ENCODE results near the gene TUBAL3. TPM values are rescaled to one million over a fixed set of nuclear protein-coding genes. Genes with fewer than 3 reads are reported as not detected.

Gene TUBAL3
- total and polyA plus RNA-seq, 4 donors = 0.06 to 0.12 (median 0.06) TPM; not detected in 1

DNA sequence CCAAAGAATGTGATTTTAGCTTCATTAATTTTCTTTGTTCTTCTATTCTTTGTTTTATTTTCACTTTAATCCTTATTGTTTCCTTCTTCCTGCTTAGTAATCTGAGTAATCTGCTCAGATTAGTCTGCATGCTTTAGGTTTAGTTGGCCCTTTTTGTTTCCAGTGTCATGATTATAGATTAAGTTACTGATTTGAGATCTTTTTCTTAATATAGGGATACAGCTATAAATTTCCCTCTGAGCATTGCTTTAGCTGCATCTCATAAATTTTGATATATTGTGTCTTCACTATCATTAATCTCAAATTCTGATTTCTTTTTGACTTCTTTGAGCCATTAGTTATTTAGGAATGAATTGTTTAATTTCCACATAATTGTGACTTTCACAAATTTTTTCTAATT, 14.0 kb upstream of the TUBAL3 start:
- no peak overlapping the region for H3K4me3 ChIP-seq
- H3K4me1 ChIP-seq (ENCODE audit: control insufficient read depth in 5 of 5, insufficient read depth in 5 of 5, low read length in 5 of 5) = peaks cover 0 to 4% (median 0%) of the 10 kb centered on the region in 5 donors
- H3K36me3 ChIP-seq (ENCODE audit: control insufficient read depth in 4 of 4, insufficient read depth in 4 of 4, low read length in 4 of 4) = no peaks in the 10 kb centered on the region
- H3K27ac ChIP-seq (ENCODE audit: low read depth in 1 of 2, low read length in 1 of 2) = no peak overlapping the region
- H3K9ac ChIP-seq (ENCODE audit: insufficient read depth in 1 of 2, low read length in 2 of 2) = no peak overlapping the region
- TF ChIP-seq, protein P1, sequence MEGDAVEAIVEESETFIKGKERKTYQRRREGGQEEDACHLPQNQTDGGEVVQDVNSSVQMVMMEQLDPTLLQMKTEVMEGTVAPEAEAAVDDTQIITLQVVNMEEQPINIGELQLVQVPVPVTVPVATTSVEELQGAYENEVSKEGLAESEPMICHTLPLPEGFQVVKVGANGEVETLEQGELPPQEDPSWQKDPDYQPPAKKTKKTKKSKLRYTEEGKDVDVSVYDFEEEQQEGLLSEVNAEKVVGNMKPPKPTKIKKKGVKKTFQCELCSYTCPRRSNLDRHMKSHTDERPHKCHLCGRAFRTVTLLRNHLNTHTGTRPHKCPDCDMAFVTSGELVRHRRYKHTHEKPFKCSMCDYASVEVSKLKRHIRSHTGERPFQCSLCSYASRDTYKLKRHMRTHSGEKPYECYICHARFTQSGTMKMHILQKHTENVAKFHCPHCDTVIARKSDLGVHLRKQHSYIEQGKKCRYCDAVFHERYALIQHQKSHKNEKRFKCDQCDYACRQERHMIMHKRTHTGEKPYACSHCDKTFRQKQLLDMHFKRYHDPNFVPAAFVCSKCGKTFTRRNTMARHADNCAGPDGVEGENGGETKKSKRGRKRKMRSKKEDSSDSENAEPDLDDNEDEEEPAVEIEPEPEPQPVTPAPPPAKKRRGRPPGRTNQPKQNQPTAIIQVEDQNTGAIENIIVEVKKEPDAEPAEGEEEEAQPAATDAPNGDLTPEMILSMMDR (IDR thresholded peaks at IDR 0.05; ENCODE audit: control extremely low read depth, extremely low read depth) = no peak
- DNase-seq = no peak
- no peak for ATAC-seq (ENCODE audit: insufficient read depth, low FRiP score)
- peaks cover 0 to 7% (median 0%) of the 10 kb centered on the region in 4 donors for H3K9me3 ChIP-seq (ENCODE audit: control insufficient read depth in 4 of 4, insufficient read depth in 3 of 4, low read length in 3 of 4)
- no peaks in the 10 kb centered on the region for H3K27me3 ChIP-seq (ENCODE audit: control insufficient read depth in 3 of 3, insufficient read depth in 3 of 3, low read length in 2 of 3)

DNA sequence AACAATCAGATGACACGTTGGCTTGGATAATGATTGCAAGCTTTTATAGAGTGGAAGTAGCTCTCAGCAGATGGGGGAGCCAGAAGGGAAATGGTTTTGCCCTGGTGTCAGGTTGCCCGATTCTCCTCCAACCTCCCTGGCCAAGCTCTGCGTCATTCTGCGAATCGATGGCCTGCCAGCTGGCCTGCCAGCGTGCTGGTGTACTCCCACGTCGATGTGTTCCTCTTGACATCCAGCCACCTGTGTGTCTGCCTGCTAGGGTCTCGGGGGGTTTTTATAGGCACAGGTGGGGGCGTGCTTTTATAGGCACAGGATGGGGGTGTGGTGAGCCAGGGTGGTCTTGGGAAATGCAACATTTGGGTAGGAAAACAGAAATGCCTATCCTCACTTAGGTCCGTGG, 12.4 kb upstream of the TUBAL3 start:
- WGBS, 2 donors = 93 to 94% methylated on average over 11 of the region's 11 CpGs
- H3K4me3 ChIP-seq = no peak overlapping the region
- TF ChIP-seq, protein P1 (IDR thresholded peaks at IDR 0.05; ENCODE audit: control extremely low read depth, extremely low read depth) = no peak

DNA sequence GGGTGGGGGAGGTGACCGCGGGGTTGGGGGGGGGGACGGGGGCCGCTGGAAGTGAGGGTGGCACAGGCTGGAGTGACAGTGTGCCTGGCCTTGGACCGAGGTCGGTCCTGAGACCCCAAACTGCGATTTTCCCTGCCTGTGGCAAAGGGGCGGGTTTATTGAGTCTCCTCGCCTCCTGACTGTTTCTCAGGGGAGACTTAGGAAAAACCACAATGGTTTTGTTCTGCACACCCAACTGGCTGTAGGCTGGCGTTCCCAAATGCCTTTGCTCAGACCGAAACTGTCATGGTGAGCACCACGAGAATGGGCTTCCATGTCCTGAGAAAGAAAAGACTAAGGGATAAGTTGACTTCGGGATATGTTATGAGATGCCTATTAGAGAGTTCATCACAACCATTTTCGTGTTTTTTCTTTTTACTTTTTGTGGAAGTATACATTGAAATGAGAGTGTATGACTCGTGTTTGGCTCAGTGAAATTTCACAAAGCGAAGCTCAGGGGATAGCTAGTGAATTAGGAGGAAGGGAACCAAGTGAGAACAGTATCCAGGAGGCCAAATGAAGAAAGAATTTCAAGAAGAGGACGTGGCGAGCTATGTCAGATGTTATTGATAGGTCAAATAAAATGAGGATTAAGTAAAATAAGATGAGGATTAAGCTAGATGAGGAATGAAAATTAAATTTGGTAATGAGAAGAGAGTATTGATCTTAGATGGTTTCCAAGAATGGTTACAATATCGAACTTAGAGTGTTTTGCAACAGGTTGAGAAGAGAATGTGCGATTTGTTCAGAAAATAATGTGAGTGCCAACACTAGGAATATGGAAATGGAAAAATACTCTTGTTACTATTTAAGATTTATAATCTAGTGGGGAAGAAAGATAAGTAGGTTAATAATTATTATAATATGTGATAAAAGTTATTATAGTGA, 8.6 kb upstream of the TUBAL3 start:
- ATAC-seq (ENCODE audit: insufficient read depth, low FRiP score) (peak; percentile 37), DNase-seq (peak; percentile 35 to 49 (median 37))
- TF ChIP-seq, protein P1 (IDR thresholded peaks at IDR 0.05; ENCODE audit: control extremely low read depth, extremely low read depth) = no peak
- H3K27ac ChIP-seq (ENCODE audit: low read depth in 1 of 2, low read length in 1 of 2) = peak overlapping the region in 1 of 2 donors; percentile 31
- peaks cover 0 to 14% (median 0%) of the 10 kb centered on the region in 5 donors for H3K4me1 ChIP-seq (ENCODE audit: control insufficient read depth in 5 of 5, insufficient read depth in 5 of 5, low read length in 5 of 5)
- peak overlapping the region in 1 of 2 donors; percentile 92 for H3K9ac ChIP-seq (ENCODE audit: insufficient read depth in 1 of 2, low read length in 2 of 2)
- WGBS, 2 donors = 20 to 23% methylated on average over 19 to 20 of the region's 20 CpGs
- no peaks in the 10 kb centered on the region for H3K27me3 ChIP-seq (ENCODE audit: control insufficient read depth in 3 of 3, insufficient read depth in 3 of 3, low read length in 2 of 3)
- H3K4me3 ChIP-seq = peak overlapping the region; percentile 42
- no peaks in the 10 kb centered on the region for H3K36me3 ChIP-seq (ENCODE audit: control insufficient read depth in 4 of 4, insufficient read depth in 4 of 4, low read length in 4 of 4)
- no peaks in the 10 kb centered on the region for H3K9me3 ChIP-seq (ENCODE audit: control insufficient read depth in 4 of 4, insufficient read depth in 3 of 4, low read length in 3 of 4)

More for the DNA sequence above, 12.4 kb upstream of the TUBAL3 start:
- Histone ChIP-seq H3K27me3 (ENCODE audit: control insufficient read depth in 3 of 3, insufficient read depth in 3 of 3, low read length in 2 of 3) (no peaks in the 10 kb centered on the region), H3K9me3 (ENCODE audit: control insufficient read depth in 4 of 4, insufficient read depth in 3 of 4, low read length in 3 of 4) (peaks cover 0 to 7% (median 0%) of the 10 kb centered on the region in 4 donors), H3K36me3 (ENCODE audit: control insufficient read depth in 4 of 4, insufficient read depth in 4 of 4, low read length in 4 of 4) (no peaks in the 10 kb centered on the region), H3K27ac (ENCODE audit: low read depth in 1 of 2, low read length in 1 of 2) (no peak overlapping the region), H3K9ac (ENCODE audit: insufficient read depth in 1 of 2, low read length in 2 of 2) (no peak overlapping the region), H3K4me1 (ENCODE audit: control insufficient read depth in 5 of 5, insufficient read depth in 5 of 5, low read length in 5 of 5) (peaks cover 0 to 12% (median 0%) of the 10 kb centered on the region in 5 donors)
- ATAC-seq (ENCODE audit: insufficient read depth, low FRiP score) (no peak), DNase-seq (no peak)
